Right lobe of liver (tissue), 4 donors: ENCODE data around the gene DPF1.

Source experiments
- POLR2A ChIP-seq: fragments of 450-650 bp; IDR thresholded peaks from one replicate; pipeline ENCODE4 v1.6.1; 2017; ENCODE audit warnings: antibody characterized with exemption, mild to moderate bottlenecking
- TF ChIP-seq, protein P1 (sequence below), 4 donors: fragments of 200-600 bp in 3 of 4; fragments of 450-650 bp in 1 of 4; IDR thresholded peaks; one replicate each; pipeline versions ENCODE4 v1.5.1 to v1.8.0; 2016 to 2022; ENCODE audit warnings: antibody characterized with exemption in 4 of 4, mild to moderate bottlenecking in 2 of 4
- donor health status: DM: no; HTN: no; CAD: no.
- donor health status: DM: no; HTN: no; CAD: no.
- donor health status: DM: no; HTN: yes; CAD: no.

DNA sequence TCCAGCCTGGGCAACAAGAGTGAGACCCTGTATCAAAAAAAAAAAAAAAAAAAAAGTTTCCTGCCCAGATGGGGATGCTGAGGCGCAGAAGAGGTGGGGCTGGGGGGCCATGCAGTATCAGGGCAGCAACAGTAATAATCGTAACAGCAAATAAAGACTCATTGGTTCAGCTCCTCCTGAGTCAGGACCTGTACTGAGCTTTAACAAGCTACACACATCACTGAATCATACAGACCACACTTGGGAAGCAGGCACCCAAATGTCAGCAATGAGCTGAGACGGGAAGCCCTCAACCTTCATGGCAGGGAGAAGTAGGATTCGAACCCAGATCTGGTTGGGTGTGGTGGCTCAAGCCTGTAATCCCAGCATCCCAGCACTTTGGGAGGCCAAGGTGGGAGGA, 10.6 kb upstream of the DPF1 start:
- TF ChIP-seq, protein P1, sequence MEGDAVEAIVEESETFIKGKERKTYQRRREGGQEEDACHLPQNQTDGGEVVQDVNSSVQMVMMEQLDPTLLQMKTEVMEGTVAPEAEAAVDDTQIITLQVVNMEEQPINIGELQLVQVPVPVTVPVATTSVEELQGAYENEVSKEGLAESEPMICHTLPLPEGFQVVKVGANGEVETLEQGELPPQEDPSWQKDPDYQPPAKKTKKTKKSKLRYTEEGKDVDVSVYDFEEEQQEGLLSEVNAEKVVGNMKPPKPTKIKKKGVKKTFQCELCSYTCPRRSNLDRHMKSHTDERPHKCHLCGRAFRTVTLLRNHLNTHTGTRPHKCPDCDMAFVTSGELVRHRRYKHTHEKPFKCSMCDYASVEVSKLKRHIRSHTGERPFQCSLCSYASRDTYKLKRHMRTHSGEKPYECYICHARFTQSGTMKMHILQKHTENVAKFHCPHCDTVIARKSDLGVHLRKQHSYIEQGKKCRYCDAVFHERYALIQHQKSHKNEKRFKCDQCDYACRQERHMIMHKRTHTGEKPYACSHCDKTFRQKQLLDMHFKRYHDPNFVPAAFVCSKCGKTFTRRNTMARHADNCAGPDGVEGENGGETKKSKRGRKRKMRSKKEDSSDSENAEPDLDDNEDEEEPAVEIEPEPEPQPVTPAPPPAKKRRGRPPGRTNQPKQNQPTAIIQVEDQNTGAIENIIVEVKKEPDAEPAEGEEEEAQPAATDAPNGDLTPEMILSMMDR (IDR thresholded peaks at IDR 0.05): no peak
- TF ChIP-seq POLR2A: no peak
